ENCODE measurements around the gene ZNF839.

ZNF839 gene

DNA sequence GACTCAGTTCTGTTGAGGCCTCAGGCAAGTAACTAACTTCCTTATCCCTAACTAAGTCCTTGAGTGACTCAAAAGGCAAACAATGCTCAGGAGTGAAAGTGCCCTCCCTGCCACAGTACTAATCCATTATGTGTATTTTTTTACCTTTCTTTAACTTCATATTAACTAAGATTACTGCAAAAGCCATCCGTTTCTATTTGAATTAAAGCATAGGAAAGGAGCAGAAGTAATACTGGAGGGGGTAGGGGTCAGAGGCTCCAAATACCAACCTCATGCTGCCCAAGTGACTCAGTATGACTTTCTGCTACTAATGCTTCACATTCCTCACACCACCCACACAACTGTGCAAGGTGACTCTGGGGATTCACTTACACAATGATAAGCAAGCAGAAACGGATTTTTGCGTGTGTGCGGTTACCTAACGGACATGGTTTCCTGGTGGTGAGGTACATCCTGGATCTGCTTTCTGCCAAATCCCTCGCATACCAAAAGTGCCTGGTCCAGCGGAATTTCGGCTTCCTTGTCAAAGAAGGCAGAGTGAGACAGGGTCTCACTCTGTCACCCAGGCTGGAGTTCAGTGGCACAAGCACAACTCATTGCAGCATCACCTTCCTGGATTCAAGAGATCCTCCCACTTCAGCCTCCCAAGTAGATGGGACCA, 39.7 kb upstream of the ZNF839 start:
- in situ Hi-C loops (cut with HindIII; ENCODE audit: low sequenced_read_pairs): no loop called here
- DNase-seq (ENCODE audit: low read depth, low spot score): peak; percentile 97
- TF ChIP-seq, protein P1, sequence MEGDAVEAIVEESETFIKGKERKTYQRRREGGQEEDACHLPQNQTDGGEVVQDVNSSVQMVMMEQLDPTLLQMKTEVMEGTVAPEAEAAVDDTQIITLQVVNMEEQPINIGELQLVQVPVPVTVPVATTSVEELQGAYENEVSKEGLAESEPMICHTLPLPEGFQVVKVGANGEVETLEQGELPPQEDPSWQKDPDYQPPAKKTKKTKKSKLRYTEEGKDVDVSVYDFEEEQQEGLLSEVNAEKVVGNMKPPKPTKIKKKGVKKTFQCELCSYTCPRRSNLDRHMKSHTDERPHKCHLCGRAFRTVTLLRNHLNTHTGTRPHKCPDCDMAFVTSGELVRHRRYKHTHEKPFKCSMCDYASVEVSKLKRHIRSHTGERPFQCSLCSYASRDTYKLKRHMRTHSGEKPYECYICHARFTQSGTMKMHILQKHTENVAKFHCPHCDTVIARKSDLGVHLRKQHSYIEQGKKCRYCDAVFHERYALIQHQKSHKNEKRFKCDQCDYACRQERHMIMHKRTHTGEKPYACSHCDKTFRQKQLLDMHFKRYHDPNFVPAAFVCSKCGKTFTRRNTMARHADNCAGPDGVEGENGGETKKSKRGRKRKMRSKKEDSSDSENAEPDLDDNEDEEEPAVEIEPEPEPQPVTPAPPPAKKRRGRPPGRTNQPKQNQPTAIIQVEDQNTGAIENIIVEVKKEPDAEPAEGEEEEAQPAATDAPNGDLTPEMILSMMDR (IDR thresholded peaks at IDR 0.05; ENCODE audit: low read depth, low read length): no peak
- H3K4me3 ChIP-seq (ENCODE audit: low read depth, low read length): no peak overlapping the region

DNA sequence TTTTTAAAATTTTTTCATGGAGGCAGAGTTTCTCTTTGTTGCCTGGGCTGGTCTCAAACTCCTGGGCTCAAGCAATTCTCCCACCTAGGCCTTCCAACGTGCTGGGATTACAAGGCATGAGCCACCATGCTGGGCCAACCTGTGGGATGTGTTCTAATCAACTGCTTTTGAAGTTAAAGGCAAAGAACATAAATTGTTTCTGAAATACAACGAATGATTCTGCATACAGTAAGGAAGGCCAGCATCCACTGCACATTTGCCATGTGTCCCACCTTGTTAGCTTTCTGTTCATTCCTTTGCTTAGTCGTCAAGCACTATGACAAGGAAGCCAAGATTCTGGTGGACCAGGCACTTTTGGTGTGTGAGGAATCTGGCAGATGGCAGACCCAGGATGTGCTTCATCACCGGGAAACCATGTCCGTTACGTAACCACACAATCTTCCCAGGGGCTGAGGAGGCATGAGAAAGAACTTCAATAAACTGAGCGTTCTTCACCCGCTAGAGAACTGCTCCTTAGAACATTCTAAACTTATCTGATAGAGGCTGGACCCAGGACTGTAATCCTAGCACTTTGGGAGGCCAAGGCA, 39.1 kb upstream of the ZNF839 start:
- no peak overlapping the region for H3K4me3 ChIP-seq (ENCODE audit: low read depth, low read length)
- DNase-seq (ENCODE audit: low read depth, low spot score): peak; percentile 96
- TF ChIP-seq, protein P1 (IDR thresholded peaks at IDR 0.05; ENCODE audit: low read depth, low read length): no peak
- in situ Hi-C loops (cut with HindIII; ENCODE audit: low sequenced_read_pairs): no loop called here

DNA sequence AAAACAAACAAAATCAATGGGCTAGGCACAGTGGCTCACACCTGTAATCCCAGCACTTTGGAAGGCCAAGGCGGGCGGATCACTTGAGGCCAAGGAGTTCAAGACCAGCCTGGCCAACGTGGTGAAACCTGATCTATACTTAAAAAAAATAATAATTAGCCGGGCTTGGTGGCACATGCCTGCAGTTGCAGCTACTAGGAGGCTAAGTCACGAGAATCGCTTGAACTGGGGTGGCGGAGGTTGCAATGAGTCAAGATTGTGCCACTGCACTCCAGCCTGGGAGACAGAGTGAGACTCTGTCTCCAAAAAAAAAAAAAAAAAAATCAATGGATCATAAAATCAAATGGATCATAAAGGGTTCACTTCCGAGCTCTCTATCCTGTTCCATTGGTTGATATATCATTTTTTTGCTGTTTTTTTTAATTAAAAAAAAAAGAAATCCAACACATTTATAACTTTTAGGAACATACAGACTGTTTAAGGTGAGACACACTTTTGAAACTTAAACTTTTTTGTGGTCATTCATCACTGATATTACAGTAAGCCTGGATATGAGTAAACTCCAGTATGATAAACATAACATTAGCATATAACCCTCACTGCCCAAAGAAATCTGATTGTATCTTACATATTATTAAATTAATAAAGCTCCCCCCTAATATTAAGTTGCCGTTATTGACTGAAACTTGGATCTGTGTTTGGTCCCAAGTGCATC, 36.6 kb upstream of the ZNF839 start:
- no peak overlapping the region for H3K4me3 ChIP-seq (ENCODE audit: low read depth, low read length)
- TF ChIP-seq, protein P1 (IDR thresholded peaks at IDR 0.05; ENCODE audit: low read depth, low read length): no peak
- DNase-seq (ENCODE audit: low read depth, low spot score): no peak
- in situ Hi-C loops (cut with HindIII; ENCODE audit: low sequenced_read_pairs): no loop called here

DNA sequence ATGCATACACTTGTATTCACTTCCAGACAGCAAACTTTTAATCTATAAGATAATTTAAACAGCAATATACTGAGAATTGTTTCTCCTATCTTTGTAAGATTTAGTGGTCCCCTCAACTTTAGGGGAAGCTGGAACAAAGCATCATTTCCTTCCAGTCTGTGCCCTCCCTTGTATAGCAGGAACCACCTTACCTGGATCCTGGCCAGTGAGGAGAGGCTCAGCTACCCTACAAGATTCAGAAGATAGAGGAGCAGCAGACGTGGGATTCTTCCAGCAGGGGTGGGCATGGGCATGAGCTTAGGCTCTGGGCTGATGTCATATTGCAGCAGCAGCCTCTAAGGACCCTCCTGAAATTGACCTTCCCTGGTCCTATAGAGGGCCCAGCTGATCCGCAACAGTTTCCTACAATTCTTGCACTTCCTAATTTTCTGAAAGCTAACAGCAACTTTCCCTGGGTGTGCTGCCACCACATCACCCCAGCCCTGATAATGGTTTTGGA, 35.9 kb upstream of the ZNF839 start:
- in situ Hi-C loops (cut with HindIII; ENCODE audit: low sequenced_read_pairs): no loop called here
- DNase-seq (ENCODE audit: low read depth, low spot score): no peak
- no peak overlapping the region for H3K4me3 ChIP-seq (ENCODE audit: low read depth, low read length)
- TF ChIP-seq, protein P1 (IDR thresholded peaks at IDR 0.05; ENCODE audit: low read depth, low read length): no peak

DNA sequence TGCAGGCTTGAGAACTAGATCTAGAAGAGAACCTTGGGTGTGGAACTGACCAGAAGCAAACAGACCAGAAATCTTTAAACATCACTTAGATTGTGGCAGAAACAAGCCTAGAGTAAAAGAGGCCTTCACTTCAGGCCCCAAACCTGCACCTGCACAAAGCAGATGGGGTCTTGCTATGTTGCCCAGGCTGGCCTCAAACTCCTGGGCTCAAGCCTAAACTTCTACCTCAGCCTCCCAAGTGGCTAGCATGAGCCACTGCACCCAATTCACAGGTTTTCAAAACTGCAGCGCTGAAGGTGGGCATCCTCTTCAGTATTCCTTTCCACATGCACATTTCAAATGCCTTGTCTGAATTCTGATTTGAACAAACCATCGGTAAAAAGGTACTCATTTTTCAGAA, 34.4 kb upstream of the ZNF839 start:
- DNase-seq (ENCODE audit: low read depth, low spot score): no peak
- in situ Hi-C loops (cut with HindIII; ENCODE audit: low sequenced_read_pairs): no loop called here
- TF ChIP-seq, protein P1 (IDR thresholded peaks at IDR 0.05; ENCODE audit: low read depth, low read length): no peak
- H3K4me3 ChIP-seq (ENCODE audit: low read depth, low read length): no peak overlapping the region

DNA sequence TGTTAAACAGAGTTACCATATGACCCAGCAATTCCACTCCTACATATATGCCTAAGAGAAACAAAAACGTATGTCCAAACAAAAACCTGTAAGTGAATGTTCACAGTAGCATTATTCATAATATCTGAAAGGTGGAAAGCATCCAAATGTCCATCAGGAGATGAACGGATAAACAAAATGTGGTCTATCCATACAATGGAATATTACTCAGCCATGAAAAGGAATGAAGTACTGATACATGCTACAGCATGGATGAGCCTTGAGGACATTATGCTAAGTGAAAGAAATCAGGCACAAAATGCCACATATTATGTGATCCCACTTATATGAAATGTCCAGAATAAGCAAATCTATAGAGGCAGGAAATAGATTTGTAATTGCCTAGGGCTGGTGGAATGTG, 31.4 kb upstream of the ZNF839 start:
- TF ChIP-seq, protein P1 (IDR thresholded peaks at IDR 0.05; ENCODE audit: low read depth, low read length): no peak
- in situ Hi-C loops (cut with HindIII; ENCODE audit: low sequenced_read_pairs): no loop called here

More for the DNA sequence above, 31.4 kb upstream of the ZNF839 start:
- DNase-seq (ENCODE audit: low read depth, low spot score): no peak
- H3K4me3 ChIP-seq (ENCODE audit: low read depth, low read length): no peak overlapping the region

All from astrocyte of the spinal cord (primary cell).